Measurements from ENCODE around the gene HARS2. TPM values are rescaled to one million over a fixed set of nuclear protein-coding genes. Genes with fewer than 3 reads are reported as not detected.

Gene HARS2
- total RNA-seq, 1 donor from 2014 or later, result 29.9 TPM

DNA sequence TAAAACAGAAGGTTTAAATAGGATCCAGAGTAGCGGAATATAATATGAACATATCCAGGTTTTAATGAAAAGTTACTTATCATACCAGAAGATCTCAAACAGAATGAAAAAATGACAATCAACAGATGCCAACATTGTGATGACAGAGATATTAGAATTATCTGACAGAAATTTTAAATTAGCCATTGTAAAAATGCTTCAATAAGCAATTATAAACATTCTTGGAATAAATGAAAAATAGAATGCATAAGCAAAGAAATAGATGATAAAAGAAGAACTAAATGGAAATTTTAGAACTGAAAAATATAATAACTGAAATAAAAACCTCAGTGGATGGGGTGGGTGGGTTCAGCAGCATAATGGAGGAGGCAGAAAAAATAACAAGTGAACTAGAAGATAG, 46.2 kb downstream of the HARS2 start:
- no peak for FAIRE-seq
- H3K9ac ChIP-seq (ENCODE audit: low read length), result no peak overlapping the region

DNA sequence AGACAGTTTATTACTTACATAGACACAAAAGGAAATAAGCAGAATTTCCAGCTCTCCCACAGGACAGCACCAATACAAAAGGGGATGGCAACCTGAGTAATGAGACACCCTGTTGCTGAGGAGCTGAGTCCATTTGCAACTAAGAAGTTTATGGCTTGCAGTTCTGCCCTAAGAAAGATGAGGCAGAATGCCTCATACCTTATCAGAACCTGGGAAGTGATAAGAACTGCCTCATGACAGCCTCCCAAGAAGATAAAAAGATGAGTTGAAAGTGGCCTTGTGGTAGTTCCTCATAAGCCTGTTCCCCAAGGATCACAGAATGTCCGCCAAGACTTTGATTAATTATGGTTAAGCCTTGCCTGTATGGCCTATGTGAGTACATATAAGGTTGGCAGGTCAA, 50.7 kb downstream of the HARS2 start:
- FAIRE-seq, result no peak
- no peak overlapping the region for H3K27ac Mint-ChIP-seq (ENCODE audit: unreplicated experiment)
- H3K4me1 Mint-ChIP-seq (ENCODE audit: low read depth, unreplicated experiment), result no peaks in the 10 kb centered on the region
- Histone ChIP-seq H3K9me3 (ENCODE audit: insufficient read depth, low read depth, low read length) (no peaks in the 10 kb centered on the region), H3K36me3 (ENCODE audit: insufficient read depth, low read length) (no peaks in the 10 kb centered on the region), H3K27me3 (ENCODE audit: insufficient read depth, low read length) (no peaks in the 10 kb centered on the region), H2AFZ (ENCODE audit: low read depth, low read length) (no peak overlapping the region), H3K27ac (ENCODE audit: low read depth, low read length) (no peak overlapping the region), H3K4me1 (ENCODE audit: insufficient read depth, low read length) (no peaks in the 10 kb centered on the region), H3K9ac (ENCODE audit: low read length) (no peak overlapping the region), H3K4me2 (ENCODE audit: low read length) (no peak overlapping the region), H3K4me3 (ENCODE audit: insufficient read depth, low read depth, low read length) (no peak overlapping the region), H3K79me2 (ENCODE audit: insufficient read depth, low read length) (no peaks in the 10 kb centered on the region), H4K20me1 (ENCODE audit: insufficient read depth, low read length) (no peaks in the 10 kb centered on the region)
- no peak overlapping the region for H3K4me3 Mint-ChIP-seq (ENCODE audit: unreplicated experiment)
- H3K9me3 Mint-ChIP-seq (ENCODE audit: unreplicated experiment), result peaks cover 8% of the 10 kb centered on the region
- TF ChIP-seq EZH2 (IDR thresholded peaks at IDR 0.05; ENCODE audit: insufficient read depth, low read length), result no peak
- TF ChIP-seq, protein P1, sequence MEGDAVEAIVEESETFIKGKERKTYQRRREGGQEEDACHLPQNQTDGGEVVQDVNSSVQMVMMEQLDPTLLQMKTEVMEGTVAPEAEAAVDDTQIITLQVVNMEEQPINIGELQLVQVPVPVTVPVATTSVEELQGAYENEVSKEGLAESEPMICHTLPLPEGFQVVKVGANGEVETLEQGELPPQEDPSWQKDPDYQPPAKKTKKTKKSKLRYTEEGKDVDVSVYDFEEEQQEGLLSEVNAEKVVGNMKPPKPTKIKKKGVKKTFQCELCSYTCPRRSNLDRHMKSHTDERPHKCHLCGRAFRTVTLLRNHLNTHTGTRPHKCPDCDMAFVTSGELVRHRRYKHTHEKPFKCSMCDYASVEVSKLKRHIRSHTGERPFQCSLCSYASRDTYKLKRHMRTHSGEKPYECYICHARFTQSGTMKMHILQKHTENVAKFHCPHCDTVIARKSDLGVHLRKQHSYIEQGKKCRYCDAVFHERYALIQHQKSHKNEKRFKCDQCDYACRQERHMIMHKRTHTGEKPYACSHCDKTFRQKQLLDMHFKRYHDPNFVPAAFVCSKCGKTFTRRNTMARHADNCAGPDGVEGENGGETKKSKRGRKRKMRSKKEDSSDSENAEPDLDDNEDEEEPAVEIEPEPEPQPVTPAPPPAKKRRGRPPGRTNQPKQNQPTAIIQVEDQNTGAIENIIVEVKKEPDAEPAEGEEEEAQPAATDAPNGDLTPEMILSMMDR (IDR thresholded peaks at IDR 0.05; ENCODE audit: insufficient read depth, low read depth, low read length), result no peak
- H3K27me3 Mint-ChIP-seq (ENCODE audit: low read depth, unreplicated experiment), result peaks cover 2% of the 10 kb centered on the region
- H3K36me3 Mint-ChIP-seq (ENCODE audit: low read depth, unreplicated experiment), result no peaks in the 10 kb centered on the region
- DNase-seq (ENCODE audit: low read depth), result no peak

More for the DNA sequence above, 46.2 kb downstream of the HARS2 start:
- TF ChIP-seq EZH2 (IDR thresholded peaks at IDR 0.05; ENCODE audit: insufficient read depth, low read length), result no peak
- TF ChIP-seq, protein P1 (IDR thresholded peaks at IDR 0.05; ENCODE audit: insufficient read depth, low read depth, low read length), result no peak
- Mint-ChIP-seq H3K27ac (ENCODE audit: unreplicated experiment) (no peak overlapping the region), H3K27me3 (ENCODE audit: low read depth, unreplicated experiment) (peaks cover 7% of the 10 kb centered on the region), H3K4me1 (ENCODE audit: low read depth, unreplicated experiment) (no peaks in the 10 kb centered on the region), H3K36me3 (ENCODE audit: low read depth, unreplicated experiment) (no peaks in the 10 kb centered on the region), H3K9me3 (ENCODE audit: unreplicated experiment) (peaks cover 7% of the 10 kb centered on the region), H3K4me3 (ENCODE audit: unreplicated experiment) (no peak overlapping the region)
- Histone ChIP-seq H3K4me1 (ENCODE audit: insufficient read depth, low read length) (no peaks in the 10 kb centered on the region), H3K9me3 (ENCODE audit: insufficient read depth, low read depth, low read length) (no peaks in the 10 kb centered on the region), H2AFZ (ENCODE audit: low read depth, low read length) (no peak overlapping the region), H3K27ac (ENCODE audit: low read depth, low read length) (no peak overlapping the region), H3K4me2 (ENCODE audit: low read length) (no peak overlapping the region), H3K79me2 (ENCODE audit: insufficient read depth, low read length) (no peaks in the 10 kb centered on the region), H3K4me3 (ENCODE audit: insufficient read depth, low read depth, low read length) (no peak overlapping the region), H3K27me3 (ENCODE audit: insufficient read depth, low read length) (no peaks in the 10 kb centered on the region), H4K20me1 (ENCODE audit: insufficient read depth, low read length) (no peaks in the 10 kb centered on the region), H3K36me3 (ENCODE audit: insufficient read depth, low read length) (no peaks in the 10 kb centered on the region)
- DNase-seq (ENCODE audit: low read depth), result no peak

Small RNAs within 50 kb of the gene (microRNA-seq; reads per million reads assigned to microRNA genes)
- gene MIR3655, result not detected

Other genes with a start within 250 kb of the HARS2 start
- gene EIF4EBP3, start 143.8 kb upstream of the HARS2 start, total RNA-seq, result 2.4 and 3.6 TPM in 2 replicates
- gene SRA1, start 134.0 kb upstream of the HARS2 start, total RNA-seq, result 71.3 and 72.4 TPM in 2 replicates
- 20.4 and 21.1 TPM in 2 replicates for gene APBB3, start 126.9 kb upstream of the HARS2 start, total RNA-seq
- gene SLC35A4, start 126.6 kb upstream of the HARS2 start, total RNA-seq, result 59.9 and 61.8 TPM in 2 replicates
- 0.16 and 0.34 TPM in 2 replicates for gene CD14, start 58.3 kb upstream of the HARS2 start, total RNA-seq
- gene TMCO6, start 52.0 kb upstream of the HARS2 start, total RNA-seq, result 7.0 and 8.0 TPM in 2 replicates
- 55.9 and 62.3 TPM in 2 replicates for gene NDUFA2, start 43.8 kb upstream of the HARS2 start, total RNA-seq
- gene IK, start 43.6 kb upstream of the HARS2 start, total RNA-seq, result 67.3 and 71.6 TPM in 2 replicates
- 28.8 and 31.2 TPM in 2 replicates for gene WDR55, start 26.6 kb upstream of the HARS2 start, total RNA-seq
- 1.4 and 1.7 TPM in 2 replicates for gene DND1, start 17.9 kb upstream of the HARS2 start, total RNA-seq
- gene HARS1, start 85 bp upstream of the HARS2 start, total RNA-seq, result 84.6 and 95.2 TPM in 2 replicates
- gene ZMAT2, start 9.0 kb downstream of the HARS2 start, total RNA-seq, result 53.5 and 57.4 TPM in 2 replicates
- not detected in 2 replicates for gene PCDHA1, start 94.7 kb downstream of the HARS2 start, total RNA-seq
- 2.3 and 2.5 TPM in 2 replicates for gene PCDHA2, start 103.4 kb downstream of the HARS2 start, total RNA-seq
- gene PCDHA3, start 109.6 kb downstream of the HARS2 start, total RNA-seq, result 0.84 and 1.1 TPM in 2 replicates
- gene PCDHA4, start 115.6 kb downstream of the HARS2 start, total RNA-seq, result 9.5 and 9.6 TPM in 2 replicates
- 1.0 and 1.7 TPM in 2 replicates for gene PCDHA5, start 130.2 kb downstream of the HARS2 start, total RNA-seq
- 2.7 TPM in 2 replicates for gene PCDHA6, start 136.5 kb downstream of the HARS2 start, total RNA-seq
- gene PCDHA7, start 142.8 kb downstream of the HARS2 start, total RNA-seq, result 2.6 TPM in 2 replicates
- gene PCDHA8, start 149.7 kb downstream of the HARS2 start, total RNA-seq, result 0.99 and 1.0 TPM in 2 replicates
- gene PCDHA9, start 156.9 kb downstream of the HARS2 start, total RNA-seq, result 0.95 and 1.1 TPM in 2 replicates
- 15.5 and 16.0 TPM in 2 replicates for gene PCDHA10, start 164.4 kb downstream of the HARS2 start, total RNA-seq
- 4.9 and 5.8 TPM in 2 replicates for gene PCDHA11, start 177.5 kb downstream of the HARS2 start, total RNA-seq
- 13.8 and 16.0 TPM in 2 replicates for gene PCDHA12, start 183.9 kb downstream of the HARS2 start, total RNA-seq
- 1.2 and 1.7 TPM in 2 replicates for gene PCDHA13, start 190.7 kb downstream of the HARS2 start, total RNA-seq
- gene PCDHAC1, start 234.8 kb downstream of the HARS2 start, total RNA-seq, result 5.7 and 5.9 TPM in 2 replicates

All from astrocyte (in vitro differentiated cells and primary cell).